Naive thymus-derived CD8-positive, alpha-beta T cell (primary cell): ENCODE data around the gene DNASE1. TPM values are rescaled to one million over a fixed set of nuclear protein-coding genes. Genes with fewer than 3 reads are reported as not detected.
"Not testable (repeated sequence)": the region's sequence is repeated elsewhere in the genome, so short reads cannot be mapped to it uniquely, and the experiment has no call there.

Source experiments
- ATAC-seq, 2 donors: fragments of 150-1000 bp; cut with Tn5 transposase in 1 of 2; sonication (Bioruptor Pico), chemical (Tn5 transposase) in 1 of 2; 1 replicate in 1 of 2; 2 replicates in 1 of 2; pipeline ENCODE4 v1.10.0; 2021; ENCODE audit warnings: mild to moderate bottlenecking in 2 of 2, moderate library complexity in 2 of 2
- POLR2A ChIA-PET: fragments of 350-600 bp; sonication (Branson Sonifier 250); formaldehyde crosslinking; loops from one replicate; lab custom pipeline; 2021; ENCODE audit warnings: antibody characterized with exemption; lab: Charles Lee
- DNase-seq, 10 donors: peaks; one replicate each; pipeline versions ENCODE4 v3.0.0 to v3.0.0-alpha.2; 2020 to 2022
- H3K27ac Mint-ChIP-seq, 10 donors: one replicate each; pipeline ENCODE4 v1.8.0; 2020 to 2022; ENCODE audit warnings: mild to moderate bottlenecking in 10 of 10, mixed read lengths in 10 of 10, moderate library complexity in 4 of 10, inconsistent platforms in 1 of 10
- H3K27me3 Mint-ChIP-seq, 5 donors: one replicate each; pipeline ENCODE4 v1.8.0; 2021 to 2022; ENCODE audit warnings: mixed read lengths in 5 of 5
- H3K36me3 Mint-ChIP-seq, 3 donors: one replicate each; pipeline ENCODE4 v1.8.0; 2020 to 2022; ENCODE audit warnings: mixed read lengths in 3 of 3, mild to moderate bottlenecking in 2 of 3, inconsistent platforms in 1 of 3
- H3K4me1 Mint-ChIP-seq, 4 donors: one replicate each; pipeline ENCODE4 v1.8.0; 2021 to 2022; ENCODE audit warnings: mixed read lengths in 4 of 4
- H3K4me3 Mint-ChIP-seq, 10 donors: one replicate each; pipeline ENCODE4 v1.8.0; 2020 to 2022; ENCODE audit warnings: mild to moderate bottlenecking in 10 of 10, mixed read lengths in 10 of 10, moderate library complexity in 6 of 10, inconsistent platforms in 1 of 10
- H3K9me3 Mint-ChIP-seq, 9 donors: one replicate each; pipeline ENCODE4 v1.8.0; 2020 to 2022; ENCODE audit warnings: mixed read lengths in 9 of 9, mild to moderate bottlenecking in 3 of 9, inconsistent platforms in 1 of 9, moderate library complexity in 1 of 9
- polyA plus RNA-seq, 3 donors: library from polyadenylated mRNA; unstranded; fragments of 300-500 nt; fragmentation: Illumina TruSeq; gene quantifications; one replicate each; pipeline ENCODE4 v1.2.3, GENCODE V29; 2021
- total RNA-seq, 8 experiments: library from RNA in 2 of 8; stranded (reverse) in 2 of 8; gene quantifications; one replicate each; pipeline ENCODE4 v1.2.3 and lab custom pipeline; 2021 to 2026

DNASE1 gene, protein sequence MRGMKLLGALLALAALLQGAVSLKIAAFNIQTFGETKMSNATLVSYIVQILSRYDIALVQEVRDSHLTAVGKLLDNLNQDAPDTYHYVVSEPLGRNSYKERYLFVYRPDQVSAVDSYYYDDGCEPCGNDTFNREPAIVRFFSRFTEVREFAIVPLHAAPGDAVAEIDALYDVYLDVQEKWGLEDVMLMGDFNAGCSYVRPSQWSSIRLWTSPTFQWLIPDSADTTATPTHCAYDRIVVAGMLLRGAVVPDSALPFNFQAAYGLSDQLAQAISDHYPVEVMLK
- 10 to 100 TPM; 53.5 to 56.7 TPM for total RNA-seq
- 10 to 100 TPM in 1 of 3 donors, 1 to 10 TPM in 2; 1.5 to 15.4 (median 2.8) TPM for polyA plus RNA-seq
- 14.0 to 106 (median 60.9) reads per million in 6 experiments for total RNA-seq (lab: John Stamatoyannopoulos, UW)

DNA sequence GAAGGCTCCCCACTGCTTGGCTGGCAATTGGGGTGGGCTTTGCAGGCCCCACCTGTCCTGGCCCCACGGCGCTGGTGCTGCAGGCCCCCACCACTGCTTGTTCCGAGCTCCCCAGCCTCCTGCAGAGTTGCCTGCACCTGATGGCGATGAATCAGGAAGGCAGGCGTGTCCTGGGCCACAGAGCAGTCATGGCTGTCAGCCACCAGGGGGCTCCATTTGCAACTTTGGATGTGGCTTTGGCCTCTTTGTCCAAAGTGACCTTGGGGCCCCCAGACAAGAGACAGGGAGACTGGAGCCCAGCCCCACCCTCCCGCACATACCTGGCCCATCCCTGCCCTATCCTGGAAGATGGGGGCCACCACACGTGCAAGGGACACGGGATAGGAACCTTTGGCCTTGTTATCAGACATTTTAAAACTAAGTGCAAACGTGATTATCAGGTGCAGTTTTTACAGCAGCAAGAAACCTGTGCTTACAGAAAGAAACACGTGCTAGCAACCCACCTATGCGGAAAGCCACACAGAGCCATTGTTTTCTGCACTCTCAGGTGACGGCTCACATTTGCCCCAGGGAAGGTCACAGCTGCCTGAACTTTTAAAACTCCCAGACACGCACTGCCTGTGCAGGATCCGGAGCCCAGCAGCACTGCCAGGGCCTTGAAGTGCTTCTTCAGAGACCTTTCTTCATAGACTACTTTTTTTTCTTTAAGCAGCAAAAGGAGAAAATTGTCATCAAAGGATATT is at the start of gene DNASE1:
TSS of gene DNASE1 (plus strand) at position 443 of the 743 bp plus-strand sequence. CDS start 683 bp downstream, outside the sequence.
- Mint-ChIP-seq H3K4me1 (peaks cover 0 to 6% (median 2%) of the 10 kb centered on the region in 4 donors), H3K36me3 (peaks cover 0 to 46% (median 2%) of the 10 kb centered on the region in 3 donors), H3K27ac (peak within 1 kb of the TSS in 8 of 10 donors; percentile 31 to 75 (median 58)), H3K27me3 (no peaks in the 10 kb centered on the region), H3K4me3 (no peak within 1 kb of the TSS), H3K9me3 (no peaks in the 10 kb centered on the region)
- POLR2A ChIA-PET, result no interaction called here
- peak; percentile 20 to 73 (median 44) for DNase-seq
- ATAC-seq, result peak; percentile 79 to 83

DNA sequence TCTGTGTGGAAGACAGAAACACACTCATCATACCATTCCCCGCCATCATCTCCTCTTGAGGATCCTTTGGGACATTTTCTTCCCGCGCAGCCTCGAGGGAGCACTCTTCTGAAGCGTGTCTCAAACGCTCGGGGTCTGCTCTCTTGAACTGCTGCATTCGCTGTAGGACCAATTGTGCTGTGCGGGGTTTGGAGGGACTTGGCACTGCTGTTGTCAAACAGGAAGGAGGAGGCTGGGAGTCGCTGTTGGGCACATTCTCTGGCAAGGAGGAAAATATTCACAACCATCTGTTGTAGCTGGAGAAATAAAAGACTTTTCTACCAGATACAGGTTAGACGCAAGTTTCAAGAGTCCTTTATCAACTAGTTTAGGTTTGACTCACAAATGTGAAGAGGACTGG is 48.0 kb upstream of the DNASE1 start:
- ATAC-seq (no peak), DNase-seq (no peak)
- Mint-ChIP-seq H3K4me1 (peaks cover 5 to 24% (median 20%) of the 10 kb centered on the region in 4 donors), H3K27me3 (no peaks in the 10 kb centered on the region), H3K36me3 (peaks cover 0 to 44% (median 13%) of the 10 kb centered on the region in 3 donors), H3K4me3 (no peak overlapping the region), H3K27ac (no peak overlapping the region), H3K9me3 (no peaks in the 10 kb centered on the region)
- POLR2A ChIA-PET, result interaction anchor here (0.6 kb wide), 1 partner anchor 51 kb away, joined by 4 read pairs; no protein-coding TSS in a partner anchor

- Mint-ChIP-seq H3K27me3 (no peaks in the 10 kb centered on the region), H3K4me3 (no peak overlapping the region), H3K9me3 (no peaks in the 10 kb centered on the region), H3K4me1 (peaks cover 10 to 31% (median 26%) of the 10 kb centered on the region in 4 donors), H3K27ac (peak overlapping the region in 1 of 10 donors; percentile 25), H3K36me3 (peaks cover 0 to 38% (median 8%) of the 10 kb centered on the region in 3 donors)
- POLR2A ChIA-PET, result interaction anchor here (0.6 kb wide), 1 partner anchor 51 kb away, joined by 4 read pairs; no protein-coding TSS in a partner anchor
- ATAC-seq, result no peak
- no peak for DNase-seq
Measured at GRCh38 chr16:3607161-3607560, 47.3 kb upstream of the DNASE1 start.

DNA sequence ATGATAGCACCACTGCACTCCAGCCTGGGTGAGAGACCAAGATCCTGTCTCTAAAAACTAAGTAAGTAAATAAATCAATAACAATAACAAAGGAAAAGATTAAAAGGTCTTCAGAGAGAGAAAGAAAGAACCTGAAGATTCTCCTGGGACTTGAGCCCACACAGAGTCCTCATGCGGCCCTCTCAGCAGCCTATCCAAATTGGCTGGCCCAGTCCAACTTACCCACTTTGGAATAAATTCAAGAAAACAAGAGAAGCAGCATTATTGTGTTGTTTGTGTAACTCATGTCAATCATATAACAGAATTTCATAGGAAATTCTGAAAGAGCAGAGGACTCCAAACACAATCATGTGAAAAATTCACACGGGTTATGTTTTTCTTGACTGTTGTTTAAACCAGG is 46.9 kb upstream of the DNASE1 start:
- POLR2A ChIA-PET, result interaction anchor here (0.5 kb wide), 1 partner anchor 1044 kb away, joined by 3 read pairs; no protein-coding TSS in a partner anchor
- H3K4me1 Mint-ChIP-seq, result peaks cover 12 to 36% (median 29%) of the 10 kb centered on the region in 4 donors
- H3K4me3 Mint-ChIP-seq, result no peak overlapping the region
- no peak for ATAC-seq
- no peaks in the 10 kb centered on the region for H3K27me3 Mint-ChIP-seq
- peak overlapping the region in 3 of 10 donors; percentile 5 to 39 (median 25) for H3K27ac Mint-ChIP-seq
- no peak for DNase-seq
- H3K36me3 Mint-ChIP-seq, result peaks cover 0 to 33% (median 8%) of the 10 kb centered on the region in 3 donors
- no peaks in the 10 kb centered on the region for H3K9me3 Mint-ChIP-seq

- Mint-ChIP-seq H3K27ac (no peak overlapping the region), H3K4me3 (no peak overlapping the region), H3K9me3 (no peaks in the 10 kb centered on the region), H3K27me3 (no peaks in the 10 kb centered on the region), H3K4me1 (peaks cover 16 to 40% (median 33%) of the 10 kb centered on the region in 4 donors), H3K36me3 (peaks cover 0 to 29% (median 8%) of the 10 kb centered on the region in 3 donors)
- ATAC-seq (no peak), DNase-seq (no peak)
- POLR2A ChIA-PET, result interaction anchor here (0.5 kb wide), 1 partner anchor 1043 kb away, joined by 3 read pairs; no protein-coding TSS in a partner anchor
Measured at GRCh38 chr16:3608069-3608468, 46.4 kb upstream of the DNASE1 start.

DNA sequence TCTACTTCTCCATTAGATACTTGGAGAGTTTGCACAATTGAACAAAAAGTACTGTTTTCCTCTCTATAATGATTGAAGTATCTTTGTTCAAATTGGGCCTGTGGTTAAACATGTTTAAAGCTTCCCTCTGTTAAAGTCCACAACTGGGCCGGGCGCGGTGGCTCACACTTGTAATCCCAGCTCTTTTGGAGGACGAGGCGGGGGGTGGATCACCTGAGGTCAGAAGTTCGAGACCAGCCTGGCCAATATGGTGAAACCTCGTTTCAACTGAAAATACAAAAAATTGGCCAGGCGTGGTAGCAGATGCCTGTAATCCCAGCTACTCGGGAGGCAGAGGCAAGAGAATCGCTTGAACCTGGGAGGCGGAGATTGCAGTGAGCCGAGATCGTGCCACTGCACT is 45.5 kb upstream of the DNASE1 start:
- POLR2A ChIA-PET, H3K4me3 Mint-ChIP-seq, ATAC-seq: not testable (repeated sequence)

GRCh38 chr16:3609895-3610697 is 44.4 kb upstream of the DNASE1 start:
- no peak for DNase-seq
- H3K9me3 Mint-ChIP-seq, result no peaks in the 10 kb centered on the region
- ATAC-seq, result no peak

More for the DNA sequence above, 45.5 kb upstream of the DNASE1 start:
- peaks cover 0 to 27% (median 10%) of the 10 kb centered on the region in 3 donors for H3K36me3 Mint-ChIP-seq
- not testable (repeated sequence) for H3K27me3 Mint-ChIP-seq, H3K27ac Mint-ChIP-seq, DNase-seq, H3K9me3 Mint-ChIP-seq
- H3K4me1 Mint-ChIP-seq, result peaks cover 21 to 48% (median 40%) of the 10 kb centered on the region in 4 donors

GRCh38 chr16:3610698-3611145 is 43.8 kb upstream of the DNASE1 start:
- Mint-ChIP-seq H3K4me1 (peaks cover 30 to 65% (median 55%) of the 10 kb centered on the region in 4 donors), H3K4me3 (peak overlapping the region; percentile 85 to 100 (median 98)), H3K9me3 (no peaks in the 10 kb centered on the region), H3K36me3 (peaks cover 0 to 23% (median 10%) of the 10 kb centered on the region in 3 donors), H3K27me3 (no peaks in the 10 kb centered on the region), H3K27ac (peak overlapping the region; percentile 61 to 98 (median 92))
- DNase-seq, result peak in 2 of 10 donors; percentile 2 to 12
- POLR2A ChIA-PET, result interaction anchor here (0.9 kb wide), 1 partner anchor 32 kb away, joined by 3 read pairs; no protein-coding TSS in a partner anchor
- peak in 1 of 2 donors; percentile 1 for ATAC-seq

More at GRCh38 chr16:3609895-3610697, 44.4 kb upstream of the DNASE1 start:
- H3K4me1 Mint-ChIP-seq, result peaks cover 26 to 59% (median 49%) of the 10 kb centered on the region in 4 donors
- peaks cover 0 to 27% (median 10%) of the 10 kb centered on the region in 3 donors for H3K36me3 Mint-ChIP-seq
- POLR2A ChIA-PET, result interaction anchor here (0.9 kb wide), 1 partner anchor 32 kb away, joined by 3 read pairs; no protein-coding TSS in a partner anchor
- peak overlapping the region; percentile 61 to 98 (median 92) for H3K27ac Mint-ChIP-seq
- H3K4me3 Mint-ChIP-seq, result peak overlapping the region; percentile 85 to 100 (median 98)
- H3K27me3 Mint-ChIP-seq, result no peaks in the 10 kb centered on the region

- Mint-ChIP-seq H3K9me3 (no peaks in the 10 kb centered on the region), H3K4me3 (peak within 1 kb of the TSS; percentile 92 to 100 (median 99)), H3K27ac (peak within 1 kb of the TSS; percentile 93 to 100 (median 97)), H3K4me1 (peaks cover 30 to 64% (median 60%) of the 10 kb centered on the region in 4 donors), H3K27me3 (no peaks in the 10 kb centered on the region), H3K36me3 (peaks cover 0 to 18% (median 6%) of the 10 kb centered on the region in 3 donors)
- DNase-seq (peak; percentile 86 to 96 (median 92)), ATAC-seq (peak; percentile 85 to 89)
- POLR2A ChIA-PET, result interaction anchor here (0.5 to 1.6 kb wide), 16 partner anchors 13 to 737 kb away, joined by 3 to 11 read pairs (median 3); partner anchors contain the start of genes CLUAP1, NLRC3, PKMYT1 and TRAP1
Measured at GRCh38 chr16:3611146-3611975, 43.1 kb upstream of the DNASE1 start, which contains the start of gene SLX4. SLX4 (minus strand) TSS chr16:3611606; CDS start chr16:3608964, 2,642 bp downstream.

GRCh38 chr16:3612510-3613466 is 41.7 kb upstream of the DNASE1 start:
- H3K4me1 Mint-ChIP-seq, result peaks cover 32 to 63% (median 58%) of the 10 kb centered on the region in 4 donors
- H3K27ac Mint-ChIP-seq, result peak overlapping the region; percentile 60 to 100 (median 90)
- H3K9me3 Mint-ChIP-seq, result no peaks in the 10 kb centered on the region
- H3K36me3 Mint-ChIP-seq, result peaks cover 0 to 18% (median 3%) of the 10 kb centered on the region in 3 donors
- ATAC-seq (no peak), DNase-seq (no peak)
- POLR2A ChIA-PET, result interaction anchor here (0.8 to 1.6 kb wide), 8 partner anchors 13 to 632 kb away, joined by 3 to 11 read pairs (median 5); partner anchors contain the start of genes CLUAP1, NLRC3 and PKMYT1
- peak overlapping the region; percentile 92 to 100 (median 99) for H3K4me3 Mint-ChIP-seq
- no peaks in the 10 kb centered on the region for H3K27me3 Mint-ChIP-seq
